Loucy (cell line): Measurements from ENCODE around the gene APBA1.

ENCODE experiments used
- H2AFZ ChIP-seq: fragments of 200-600 bp; sonication (generic); 2 replicates; pipeline ENCODE4 v1.6.0; 2016; ENCODE audit warnings: antibody characterized with exemption, mild to moderate bottlenecking, low read length, moderate library complexity
- H3F3A ChIP-seq: fragments of 200-600 bp; 2 replicates; pipeline ENCODE4 v1.6.0; 2016; ENCODE audit warnings: antibody characterized with exemption, low read depth, mild to moderate bottlenecking
- H3K27me3 ChIP-seq: fragments of 200-600 bp; sonication (generic); 2 replicates; pipeline ENCODE4 v1.6.1; 2014; ENCODE audit warnings: low read length, mild to moderate bottlenecking; ENCODE audit not compliant: insufficient read depth, poor library complexity, severe bottlenecking
- H3K36me3 ChIP-seq: fragments of 200-600 bp; sonication (generic); 2 replicates; pipeline ENCODE4 v1.6.1; 2016; ENCODE audit warnings: low read length; ENCODE audit not compliant: insufficient read depth
- H3K4me1 ChIP-seq: fragments of 200-600 bp; sonication (generic); 2 replicates; pipeline ENCODE4 v1.5.1; 2014; ENCODE audit warnings: low read length, mild to moderate bottlenecking; ENCODE audit not compliant: insufficient read depth, poor library complexity, severe bottlenecking
- H3K4me2 ChIP-seq: fragments of 200-600 bp; sonication (generic); 2 replicates; pipeline ENCODE4 v1.6.0; 2014; ENCODE audit warnings: antibody characterized with exemption, low read length, low read depth, mild to moderate bottlenecking; ENCODE audit not compliant: poor library complexity, severe bottlenecking
- H3K4me3 ChIP-seq: fragments of 200-600 bp; sonication (generic); 2 replicates; pipeline ENCODE4 v1.5.1; 2014; ENCODE audit warnings: low read length, mild to moderate bottlenecking, mixed read lengths; ENCODE audit not compliant: poor library complexity, severe bottlenecking
- H3K79me2 ChIP-seq: fragments of 200-600 bp; sonication (generic); 2 replicates; pipeline ENCODE4 v1.6.1; 2014; ENCODE audit warnings: low read length; ENCODE audit not compliant: insufficient read depth
- H3K9ac ChIP-seq: fragments of 200-600 bp; sonication (generic); 2 replicates; pipeline ENCODE4 v1.6.0; 2014; ENCODE audit warnings: mild to moderate bottlenecking, low read depth, low read length, moderate library complexity; ENCODE audit not compliant: poor library complexity, severe bottlenecking
- H3K9me2 ChIP-seq: fragments of 200-600 bp; sonication (generic); replicated peaks from 2 replicates; pipeline ENCODE4 v1.6.1; 2016; ENCODE audit warnings: low read depth, low read length, mixed read lengths
- H3K9me3 ChIP-seq: fragments of 200-600 bp; sonication (generic); 2 replicates; pipeline ENCODE4 v1.6.1; 2014; ENCODE audit warnings: mild to moderate bottlenecking, antibody characterized with exemption, low read length, low read depth; ENCODE audit not compliant: insufficient read depth
- H4K20me1 ChIP-seq: fragments of 200-600 bp; sonication (generic); 2 replicates; pipeline ENCODE4 v1.6.0; 2014; ENCODE audit warnings: antibody characterized with exemption, low read length, mild to moderate bottlenecking; ENCODE audit not compliant: insufficient read depth, poor library complexity, severe bottlenecking
- EZH2phosphoT487 ChIP-seq: fragments of 200-600 bp; IDR thresholded peaks from 2 replicates; pipeline ENCODE4 v1.6.1; 2018; ENCODE audit warnings: antibody characterized with exemption, mild to moderate bottlenecking, moderate library complexity, borderline replicate concordance
- TF ChIP-seq, protein P1 (sequence below): fragments of 200-600 bp; sonication (generic); conservative IDR thresholded peaks from 2 replicates; pipeline ENCODE4 v1.5.1; 2014; ENCODE audit warnings: mild to moderate bottlenecking, antibody characterized with exemption, low read length

Gene APBA1

DNA sequence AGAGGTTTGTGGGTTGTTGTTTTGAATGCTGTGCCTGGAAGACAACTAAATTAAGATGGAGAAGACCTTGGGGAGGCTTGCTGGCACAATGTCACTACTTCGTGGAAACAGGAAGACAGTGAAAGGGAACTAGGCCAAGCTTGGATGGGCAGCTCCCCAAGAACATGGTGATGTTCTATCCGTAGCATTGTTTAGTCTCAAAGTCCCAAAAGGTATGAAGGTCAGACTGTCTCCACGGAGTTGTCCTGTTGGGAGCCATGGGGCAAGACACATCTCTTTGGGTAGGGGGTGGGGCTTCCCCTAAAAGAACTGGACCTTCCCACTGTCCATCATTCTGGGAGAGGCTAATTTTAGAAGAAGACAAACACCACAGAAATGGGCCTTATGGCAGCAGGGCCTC is 206.7 kb downstream of the APBA1 start:
- H3K36me3 ChIP-seq = no peaks in the 10 kb centered on the region
- H4K20me1 ChIP-seq = no peaks in the 10 kb centered on the region
- H3K9me2 ChIP-seq = no peaks in the 10 kb centered on the region
- no peak overlapping the region for H3K9ac ChIP-seq
- H3K27me3 ChIP-seq = no peaks in the 10 kb centered on the region
- H2AFZ ChIP-seq = no peak overlapping the region
- H3K4me2 ChIP-seq = no peak overlapping the region
- H3K79me2 ChIP-seq = no peaks in the 10 kb centered on the region
- no peak for TF ChIP-seq EZH2phosphoT487
- TF ChIP-seq, protein P1, sequence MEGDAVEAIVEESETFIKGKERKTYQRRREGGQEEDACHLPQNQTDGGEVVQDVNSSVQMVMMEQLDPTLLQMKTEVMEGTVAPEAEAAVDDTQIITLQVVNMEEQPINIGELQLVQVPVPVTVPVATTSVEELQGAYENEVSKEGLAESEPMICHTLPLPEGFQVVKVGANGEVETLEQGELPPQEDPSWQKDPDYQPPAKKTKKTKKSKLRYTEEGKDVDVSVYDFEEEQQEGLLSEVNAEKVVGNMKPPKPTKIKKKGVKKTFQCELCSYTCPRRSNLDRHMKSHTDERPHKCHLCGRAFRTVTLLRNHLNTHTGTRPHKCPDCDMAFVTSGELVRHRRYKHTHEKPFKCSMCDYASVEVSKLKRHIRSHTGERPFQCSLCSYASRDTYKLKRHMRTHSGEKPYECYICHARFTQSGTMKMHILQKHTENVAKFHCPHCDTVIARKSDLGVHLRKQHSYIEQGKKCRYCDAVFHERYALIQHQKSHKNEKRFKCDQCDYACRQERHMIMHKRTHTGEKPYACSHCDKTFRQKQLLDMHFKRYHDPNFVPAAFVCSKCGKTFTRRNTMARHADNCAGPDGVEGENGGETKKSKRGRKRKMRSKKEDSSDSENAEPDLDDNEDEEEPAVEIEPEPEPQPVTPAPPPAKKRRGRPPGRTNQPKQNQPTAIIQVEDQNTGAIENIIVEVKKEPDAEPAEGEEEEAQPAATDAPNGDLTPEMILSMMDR = no peak
- peaks cover 10% of the 10 kb centered on the region for H3K4me1 ChIP-seq
- H3F3A ChIP-seq = no peaks in the 10 kb centered on the region
- H3K4me3 ChIP-seq = no peak overlapping the region
- H3K9me3 ChIP-seq = no peaks in the 10 kb centered on the region

DNA sequence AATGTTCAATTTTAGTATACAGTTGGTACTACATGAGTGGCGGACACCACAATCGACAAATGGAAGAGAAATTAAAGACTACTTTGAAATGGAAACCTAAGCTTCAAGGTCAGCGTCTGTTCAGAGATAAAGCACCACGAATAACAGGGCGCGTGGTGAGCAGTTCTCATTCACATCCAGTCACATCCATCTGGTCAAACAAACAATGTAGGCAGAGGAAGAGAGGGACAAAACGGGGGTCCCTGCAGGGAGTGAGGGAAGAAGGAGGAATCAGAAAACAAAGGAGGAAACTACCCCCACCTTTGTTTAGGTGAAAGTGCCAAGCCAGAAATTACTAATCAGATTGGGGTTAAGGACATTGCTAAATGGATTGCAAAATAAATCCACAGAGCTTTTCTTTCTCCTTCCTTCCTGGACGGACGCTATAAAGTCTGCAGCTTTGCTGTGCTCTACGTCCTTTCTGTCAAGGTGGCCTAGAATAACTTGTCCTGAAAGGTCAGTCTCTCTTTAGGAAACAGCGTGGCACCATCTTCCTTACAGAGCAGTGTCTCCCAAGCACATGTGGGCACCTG is 208.6 kb downstream of the APBA1 start:
- H3K79me2 ChIP-seq = no peaks in the 10 kb centered on the region
- H3K9me2 ChIP-seq = no peaks in the 10 kb centered on the region
- no peak overlapping the region for H3K4me3 ChIP-seq
- no peaks in the 10 kb centered on the region for H4K20me1 ChIP-seq
- H3K4me2 ChIP-seq = no peak overlapping the region
- no peaks in the 10 kb centered on the region for H3K36me3 ChIP-seq
- H2AFZ ChIP-seq = no peak overlapping the region
- no peaks in the 10 kb centered on the region for H3K9me3 ChIP-seq
- no peaks in the 10 kb centered on the region for H3F3A ChIP-seq
- no peaks in the 10 kb centered on the region for H3K4me1 ChIP-seq
- H3K9ac ChIP-seq = no peak overlapping the region
- TF ChIP-seq, protein P1 = no peak
- no peak for TF ChIP-seq EZH2phosphoT487
- H3K27me3 ChIP-seq = no peaks in the 10 kb centered on the region

DNA sequence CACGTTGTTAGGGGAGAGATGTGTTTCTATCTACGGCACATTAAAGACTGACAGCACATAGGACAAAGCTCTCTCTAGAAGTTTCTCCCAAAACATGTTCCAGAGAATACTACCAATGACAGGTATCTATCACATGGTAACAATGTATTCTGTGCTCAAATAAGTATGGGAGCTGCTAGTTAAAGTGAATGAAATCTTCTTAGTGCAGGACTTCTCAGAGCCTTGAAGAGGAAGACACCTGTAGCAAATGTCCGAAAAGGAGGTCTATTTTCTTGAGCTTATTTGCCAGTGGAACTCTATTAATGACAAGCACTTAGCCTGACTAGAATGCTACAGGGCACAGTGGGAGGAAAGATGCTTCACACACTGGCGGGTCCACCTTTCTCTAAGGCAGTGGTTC is 209.8 kb downstream of the APBA1 start:
- Histone ChIP-seq H3K9me3 (no peaks in the 10 kb centered on the region), H3F3A (no peaks in the 10 kb centered on the region), H3K9ac (no peak overlapping the region), H3K9me2 (no peaks in the 10 kb centered on the region), H3K4me1 (no peaks in the 10 kb centered on the region), H3K36me3 (no peaks in the 10 kb centered on the region), H3K27me3 (no peaks in the 10 kb centered on the region), H2AFZ (no peak overlapping the region), H3K4me2 (no peak overlapping the region), H3K79me2 (no peaks in the 10 kb centered on the region), H3K4me3 (no peak overlapping the region), H4K20me1 (no peaks in the 10 kb centered on the region)
- TF ChIP-seq, protein P1 = no peak
- no peak for TF ChIP-seq EZH2phosphoT487
